GM18873 (cell line): ENCODE data around the gene EYA4.

Source experiments
- ATAC-seq: cut with Tn5 transposase; IDR thresholded peaks from one replicate; pipeline ENCODE4 v1.9.1; 2021; ENCODE audit warnings: mild to moderate bottlenecking, moderate library complexity, moderate number of reproducible peaks; ENCODE audit not compliant: unreplicated experiment, low FRiP score

The EYA4 gene

GRCh38 chr6:133502441-133503335 is 261.5 kb downstream of the EYA4 start:
- ATAC-seq: no peak

GRCh38 chr6:133503336-133503729 is 262.2 kb downstream of the EYA4 start:
- no peak for ATAC-seq

- ATAC-seq: no peak
Observed at GRCh38 chr6:133504158-133504557, 263.0 kb downstream of the EYA4 start.

- ATAC-seq: no peak
Observed at GRCh38 chr6:133504761-133505160, 263.6 kb downstream of the EYA4 start.

- ATAC-seq: no peak
Observed at GRCh38 chr6:133505681-133506080, 264.5 kb downstream of the EYA4 start.

GRCh38 chr6:133512410-133513016 is 271.4 kb downstream of the EYA4 start:
- ATAC-seq: no peak

GRCh38 chr6:133523816-133524215 is 282.7 kb downstream of the EYA4 start:
- no peak for ATAC-seq

GRCh38 chr6:133526436-133526835 is 285.3 kb downstream of the EYA4 start:
- ATAC-seq: no peak

- ATAC-seq: no peak
Observed at GRCh38 chr6:133528566-133528965, 287.4 kb downstream of the EYA4 start.

- no peak for ATAC-seq
Observed at GRCh38 chr6:133532908-133533307, 291.8 kb downstream of the EYA4 start.

GRCh38 chr6:133539502-133540259 is 298.5 kb downstream of the EYA4 start:
- no peak for ATAC-seq

GRCh38 chr6:133540361-133540760 is 299.2 kb downstream of the EYA4 start:
- ATAC-seq: no peak

GRCh38 chr6:133541040-133541439 is 299.9 kb downstream of the EYA4 start:
- no peak for ATAC-seq

- no peak for ATAC-seq
Observed at GRCh38 chr6:133542056-133542821, 301.1 kb downstream of the EYA4 start.

- no peak for ATAC-seq
Observed at GRCh38 chr6:133544419-133544818, 303.3 kb downstream of the EYA4 start.

- no peak for ATAC-seq
Observed at GRCh38 chr6:133546098-133546497, 304.9 kb downstream of the EYA4 start.

GRCh38 chr6:133547136-133547535 is 306.0 kb downstream of the EYA4 start:
- no peak for ATAC-seq

GRCh38 chr6:133548423-133549159 is 307.4 kb downstream of the EYA4 start:
- ATAC-seq: no peak

- ATAC-seq: no peak
Observed at GRCh38 chr6:133549371-133549801, 308.2 kb downstream of the EYA4 start.

- ATAC-seq: no peak
Observed at GRCh38 chr6:133550026-133550425, 308.9 kb downstream of the EYA4 start.
